AG20443 (cell line): Measurements from ENCODE around the gene PRM2.

Experiments used
- DNase-seq: peaks from one replicate; pipeline ENCODE4 v3.0.0; 2012; ENCODE audit warnings: low spot score, mixed read lengths

The PRM2 gene

GRCh38 chr16:11248133-11248532 is 28.1 kb downstream of the PRM2 start:
- DNase-seq = no peak

- no peak for DNase-seq
Measured at GRCh38 chr16:11245988-11246387, 30.3 kb downstream of the PRM2 start.

GRCh38 chr16:11245222-11245737 is 31.0 kb downstream of the PRM2 start:
- DNase-seq = no peak

GRCh38 chr16:11242658-11243057 is 33.6 kb downstream of the PRM2 start:
- no peak for DNase-seq

- no peak for DNase-seq
Measured at GRCh38 chr16:11241480-11242204, 34.6 kb downstream of the PRM2 start.

GRCh38 chr16:11240636-11241473 is 35.4 kb downstream of the PRM2 start:
- DNase-seq = no peak

- no peak for DNase-seq
Measured at GRCh38 chr16:11239644-11240632, 36.3 kb downstream of the PRM2 start.

- DNase-seq = no peak
Measured at GRCh38 chr16:11238272-11239202, 37.7 kb downstream of the PRM2 start.

GRCh38 chr16:11236461-11237254 is 39.6 kb downstream of the PRM2 start:
- no peak for DNase-seq

- no peak for DNase-seq
Measured at GRCh38 chr16:11235703-11235991, 40.6 kb downstream of the PRM2 start.

GRCh38 chr16:11234884-11235702 is 41.2 kb downstream of the PRM2 start:
- no peak for DNase-seq

- no peak for DNase-seq
Measured at GRCh38 chr16:11233727-11234376, 42.4 kb downstream of the PRM2 start.

- no peak for DNase-seq
Measured at GRCh38 chr16:11232852-11233726, 43.2 kb downstream of the PRM2 start.

GRCh38 chr16:11232302-11232851 is 43.9 kb downstream of the PRM2 start:
- no peak for DNase-seq

GRCh38 chr16:11231367-11231970 is 44.8 kb downstream of the PRM2 start:
- no peak for DNase-seq

- DNase-seq = no peak
Measured at GRCh38 chr16:11229906-11230305, 46.4 kb downstream of the PRM2 start.

GRCh38 chr16:11229432-11229831 is 46.8 kb downstream of the PRM2 start:
- no peak for DNase-seq
